HEK293 (cell line): ENCODE data around the gene MYH11.

Experiments used
- HOXC10 ChIP-seq: sonication (generic); formaldehyde crosslinking; IDR thresholded peaks from 2 replicates; pipeline ENCODE4 v1.8.1; 2023; ENCODE audit warnings: mild to moderate bottlenecking, missing genetic modification reagents
- SP7 ChIP-seq: fragments of 450-650 bp; formaldehyde crosslinking; IDR thresholded peaks from 2 replicates; pipeline ENCODE4 v1.5.1; 2016; ENCODE audit warnings: missing biosample characterization, missing genetic modification characterization
- ZBTB17 ChIP-seq: fragments of 450-650 bp; formaldehyde crosslinking; IDR thresholded peaks from 2 replicates; pipeline ENCODE4 v1.5.1; 2016; ENCODE audit warnings: missing biosample characterization, missing genetic modification characterization
- ZNF155 ChIP-seq: fragments of 450-650 bp; formaldehyde crosslinking; IDR thresholded peaks from 2 replicates; pipeline ENCODE4 v1.5.1; 2016; ENCODE audit warnings: missing biosample characterization, missing genetic modification characterization
- ZNF366 ChIP-seq: fragments of 450-650 bp; formaldehyde crosslinking; conservative IDR thresholded peaks from 2 replicates; pipeline ENCODE4 v1.5.1; 2016; ENCODE audit warnings: missing biosample characterization, missing genetic modification characterization
- ZNF529 ChIP-seq: fragments of 450-650 bp; formaldehyde crosslinking; IDR thresholded peaks from 2 replicates; pipeline ENCODE4 v1.5.1; 2017; ENCODE audit warnings: missing genetic modification characterization, missing biosample characterization; ENCODE audit not compliant: insufficient replicate concordance
- ZNF629 ChIP-seq: fragments of 450-650 bp; formaldehyde crosslinking; IDR thresholded peaks from 2 replicates; pipeline ENCODE4 v1.5.1; 2017; ENCODE audit warnings: missing biosample characterization, missing genetic modification characterization
- TF ChIP-seq, protein P1 (sequence below): fragments of 450-650 bp; formaldehyde crosslinking; IDR thresholded peaks from 2 replicates; pipeline ENCODE4 v1.5.1; 2017; ENCODE audit warnings: missing biosample characterization, missing genetic modification characterization

The MYH11 gene

DNA sequence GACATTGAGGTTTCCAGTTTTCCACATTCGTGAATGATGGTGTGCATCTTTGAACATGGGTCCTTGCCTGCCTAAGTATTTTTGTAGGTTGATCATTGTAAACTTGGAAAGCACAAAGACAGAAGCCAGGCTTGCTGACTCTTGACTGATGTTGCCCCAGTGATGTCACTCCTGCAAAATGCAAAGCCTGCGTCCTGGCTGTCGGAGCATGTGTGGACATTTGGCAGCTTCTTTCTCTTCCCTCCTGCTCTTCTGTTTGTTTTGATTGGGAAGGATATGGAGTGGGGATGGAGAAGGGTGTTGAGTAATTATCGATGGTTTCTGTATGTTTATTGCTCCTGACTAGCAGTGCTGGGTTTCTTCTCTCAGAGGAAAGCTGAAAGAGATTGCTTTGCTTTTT is 203.6 kb downstream of the MYH11 start (continued):
- TF ChIP-seq, protein P1, sequence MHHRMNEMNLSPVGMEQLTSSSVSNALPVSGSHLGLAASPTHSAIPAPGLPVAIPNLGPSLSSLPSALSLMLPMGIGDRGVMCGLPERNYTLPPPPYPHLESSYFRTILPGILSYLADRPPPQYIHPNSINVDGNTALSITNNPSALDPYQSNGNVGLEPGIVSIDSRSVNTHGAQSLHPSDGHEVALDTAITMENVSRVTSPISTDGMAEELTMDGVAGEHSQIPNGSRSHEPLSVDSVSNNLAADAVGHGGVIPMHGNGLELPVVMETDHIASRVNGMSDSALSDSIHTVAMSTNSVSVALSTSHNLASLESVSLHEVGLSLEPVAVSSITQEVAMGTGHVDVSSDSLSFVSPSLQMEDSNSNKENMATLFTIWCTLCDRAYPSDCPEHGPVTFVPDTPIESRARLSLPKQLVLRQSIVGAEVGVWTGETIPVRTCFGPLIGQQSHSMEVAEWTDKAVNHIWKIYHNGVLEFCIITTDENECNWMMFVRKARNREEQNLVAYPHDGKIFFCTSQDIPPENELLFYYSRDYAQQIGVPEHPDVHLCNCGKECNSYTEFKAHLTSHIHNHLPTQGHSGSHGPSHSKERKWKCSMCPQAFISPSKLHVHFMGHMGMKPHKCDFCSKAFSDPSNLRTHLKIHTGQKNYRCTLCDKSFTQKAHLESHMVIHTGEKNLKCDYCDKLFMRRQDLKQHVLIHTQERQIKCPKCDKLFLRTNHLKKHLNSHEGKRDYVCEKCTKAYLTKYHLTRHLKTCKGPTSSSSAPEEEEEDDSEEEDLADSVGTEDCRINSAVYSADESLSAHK (tag by site-specific recombination) = 0 out of 2 replicates have a peak, but pooled peaks have one; percentile 17
- TF ChIP-seq HOXC10 (CRISPR knock-in tag) = no peak
- TF ChIP-seq ZNF366 = peak; percentile 46; the same call in 1 of the 2 replicates
- peak; percentile 98 for TF ChIP-seq ZBTB17
- peak; percentile 36; the same call in 1 of the 2 replicates for TF ChIP-seq SP7 (tag by site-specific recombination)
- TF ChIP-seq ZNF629 (tag by site-specific recombination) = peak; percentile 91
- no peak for TF ChIP-seq ZNF155 (tag by site-specific recombination)
- TF ChIP-seq ZNF529 (tag by site-specific recombination) = no peak
